ENCODE results near the gene OVCA2. TPM values are rescaled to one million over a fixed set of nuclear protein-coding genes. Genes with fewer than 3 reads are reported as not detected.

OVCA2 gene
- total RNA-seq, 1 experiment from 2014 or later, result 27.3 TPM

- BruUV-seq (replicated peaks), result no TSS peak
- intact Hi-C loops (cut with micrococcal nuclease), result no loop called here
- H3K9me3 ChIP-seq (ENCODE audit: control insufficient read depth in 1 of 2, insufficient read depth in 1 of 2, low read depth in 1 of 2, low read length in 2 of 2), result no peaks in the 10 kb centered on the region
- no peak overlapping the region for H2AFZ ChIP-seq (ENCODE audit: low read depth, low read length, poor library complexity, severe bottlenecking)
- H3K4me3 ChIP-seq (replicated peaks in 1 of 2; ENCODE audit: low read depth in 1 of 2, low read length in 2 of 2), result no peak overlapping the region
- ChIA-PET POLR2A (no interaction called here), CTCF (interaction anchor here (3.9 kb wide), 1 partner anchor 113 kb away, joined by 76 read pairs; no protein-coding TSS in a partner anchor), RAD21 (ENCODE audit: low non-redundant PET in 1 of 2, low total read pairs in 2 of 2, uncharacterized antibody in 2 of 2, unreplicated experiment in 2 of 2) (no interaction called here)
- TF ChIP-seq MAX (IDR thresholded peaks at IDR 0.05) (no peak), ELF1 (IDR thresholded peaks at IDR 0.05; ENCODE audit: borderline replicate concordance, low read depth) (no peak), ATF3 (IDR thresholded peaks at IDR 0.05) (no peak), FOSL1 (IDR thresholded peaks at IDR 0.05; ENCODE audit: low read depth) (no peak), CTCF (IDR thresholded peaks at IDR 0.05 in 2 of 3, conservative IDR thresholded peaks at IDR 0.05 in 1 of 3; ENCODE audit: borderline replicate concordance in 1 of 3, insufficient read depth in 1 of 3, low read depth in 2 of 3, low read length in 2 of 3) (no peak), EZH2phosphoT487 (IDR thresholded peaks at IDR 0.05; ENCODE audit: borderline replicate concordance) (no peak), ZBTB33 (IDR thresholded peaks at IDR 0.05; ENCODE audit: extremely low read depth, insufficient replicate concordance, low read length) (no peak), TCF7L2 (IDR thresholded peaks at IDR 0.05; ENCODE audit: borderline replicate concordance, extremely low read depth, insufficient read depth, insufficient read length) (no peak), SP1 (IDR thresholded peaks at IDR 0.05; ENCODE audit: low read depth) (no peak), SRF (IDR thresholded peaks at IDR 0.05; ENCODE audit: low read depth) (no peak), YY1 (IDR thresholded peaks at IDR 0.05; ENCODE audit: extremely low read depth, insufficient replicate concordance, low read depth, low read length) (no peak), POLR2A (IDR thresholded peaks at IDR 0.05; ENCODE audit: borderline replicate concordance, extremely low read depth, insufficient read depth, insufficient read length) (no peak), CEBPB (IDR thresholded peaks at IDR 0.05; ENCODE audit: low read depth) (no peak), EGR1 (IDR thresholded peaks at IDR 0.05; ENCODE audit: low read depth) (no peak), REST (IDR thresholded peaks at IDR 0.05; ENCODE audit: low read depth) (no peak), CBX3 (IDR thresholded peaks at IDR 0.05; ENCODE audit: low read depth) (no peak), SIN3A (IDR thresholded peaks at IDR 0.05; ENCODE audit: low read depth) (no peak), JUND (IDR thresholded peaks at IDR 0.05) (no peak), POLR2AphosphoS5 (IDR thresholded peaks at IDR 0.05; ENCODE audit: low read depth, low read length) (no peak), EZH2 (IDR thresholded peaks at IDR 0.05) (no peak)
- DNase-seq (ENCODE audit: low read depth, low spot score) (no peak), ATAC-seq (no peak)
- no peaks in the 10 kb centered on the region for H3K27me3 ChIP-seq (ENCODE audit: insufficient read depth, low read length)
- no peak overlapping the region for H3K9ac ChIP-seq (ENCODE audit: low read length)
- peaks cover 7 to 26% of the 10 kb centered on the region in 2 experiments; a peak in 3 of 4 replicates for H3K4me1 ChIP-seq (ENCODE audit: control insufficient read depth in 1 of 2, insufficient read depth in 2 of 2, low read length in 2 of 2)
- H4K20me1 ChIP-seq (ENCODE audit: insufficient read depth), result no peaks in the 10 kb centered on the region
- no peak overlapping the region for H3K27ac ChIP-seq (ENCODE audit: low read depth, low read length)
- H3K36me3 ChIP-seq (ENCODE audit: control insufficient read depth in 1 of 2, insufficient read depth in 2 of 2, low read length in 2 of 2), result no peaks in the 10 kb centered on the region
- 0 out of 2 replicates have a peak overlapping the region, but pooled peaks have one; percentile 92 for H3K4me2 ChIP-seq (ENCODE audit: low read length)
- H3K9me2 ChIP-seq (ENCODE audit: insufficient read depth), result no peaks in the 10 kb centered on the region
- H3K79me2 ChIP-seq (ENCODE audit: insufficient read depth, low read length), result no peaks in the 10 kb centered on the region
Observed at GRCh38 chr17:2022647-2023240, 19.1 kb upstream of the OVCA2 start.

All from HCT116 (cell line).